PC-3 (cell line): ENCODE measurements around the gene PINLYP. TPM values are rescaled to one million over a fixed set of nuclear protein-coding genes. Genes with fewer than 3 reads are reported as not detected.

Experiments used
- ATAC-seq: fragments of 200-7000 bp; cut with Tn5 transposase; 2 replicates; pipeline ENCODE4 v1.9.1; 2020; ENCODE audit warnings: mild to moderate bottlenecking, moderate library complexity
- BruUV-seq: library from RNA; stranded (reverse); fragments of 400-500 nt; replicated peaks from 2 replicates; lab custom pipeline; 2021; lab: Mats Ljungman, UMichigan
- CTCF ChIA-PET: fragments of 300-600 bp; sonication (Branson Sonifier 250); formaldehyde crosslinking; loops from one replicate; lab custom pipeline; 2022; ENCODE audit warnings: antibody characterized with exemption; lab: Charles Lee
- POLR2A ChIA-PET: fragments of 300-600 bp; sonication (Branson Sonifier 250); formaldehyde crosslinking; loops from one replicate; lab custom pipeline; 2022; ENCODE audit warnings: antibody characterized with exemption; ENCODE audit not compliant: unreplicated experiment; lab: Charles Lee
- DNase-seq: peaks from one replicate; pipeline ENCODE4 v3.0.0-alpha.2; 2015
- H2AFZ ChIP-seq: fragments of 300-600 bp; sonication (generic); 2 replicates; pipeline ENCODE4 v1.6.0; 2016; ENCODE audit warnings: antibody characterized with exemption, low read length
- H3F3A ChIP-seq: fragments of 300-600 bp; sonication (generic); one replicate; pipeline ENCODE4 v1.6.0; 2017; ENCODE audit warnings: antibody characterized with exemption, low read length, control low read depth, mild to moderate bottlenecking; ENCODE audit not compliant: unreplicated experiment
- H3K27ac ChIP-seq: fragments of 300-600 bp; sonication (generic); 2 replicates; pipeline ENCODE4 v1.5.1; 2016; ENCODE audit warnings: mild to moderate bottlenecking, low read length
- H3K27me3 ChIP-seq: fragments of 300-600 bp; sonication (generic); 2 replicates; pipeline ENCODE4 v1.6.1; 2016; ENCODE audit warnings: low read length, mixed read lengths
- H3K36me3 ChIP-seq: fragments of 300-600 bp; sonication (generic); 2 replicates; pipeline ENCODE4 v1.6.1; 2016; ENCODE audit warnings: low read depth, mixed run types, low read length, mixed read lengths
- H3K4me1 ChIP-seq: fragments of 300-600 bp; sonication (generic); 2 replicates; pipeline ENCODE4 v1.5.1; 2016; ENCODE audit warnings: low read length; ENCODE audit not compliant: insufficient read depth
- H3K4me2 ChIP-seq: fragments of 300-600 bp; sonication (generic); 2 replicates; pipeline ENCODE4 v1.6.0; 2016; ENCODE audit warnings: low read length
- H3K4me3 ChIP-seq: fragments of 300-600 bp; sonication (generic); 2 replicates; pipeline ENCODE4 v1.5.1; 2016; ENCODE audit warnings: mild to moderate bottlenecking, low read length, mixed read lengths
- H3K79me2 ChIP-seq: fragments of 300-600 bp; sonication (generic); 2 replicates; pipeline ENCODE4 v1.6.1; 2017; ENCODE audit warnings: low read length, mixed read lengths
- H3K9ac ChIP-seq: fragments of 300-600 bp; sonication (generic); 2 replicates; pipeline ENCODE4 v1.6.0; 2016; ENCODE audit warnings: mild to moderate bottlenecking, low read length
- H3K9me2 ChIP-seq: fragments of 300-600 bp; sonication (generic); replicated peaks from 2 replicates; pipeline ENCODE4 v1.6.1; 2016; ENCODE audit warnings: mixed run types, low read length, mixed read lengths
- H3K9me3 ChIP-seq: fragments of 300-600 bp; sonication (generic); 2 replicates; pipeline ENCODE4 v1.6.1; 2016; ENCODE audit warnings: low read length, mixed read lengths
- H4K20me1 ChIP-seq: fragments of 300-600 bp; sonication (generic); 2 replicates; pipeline ENCODE4 v1.6.1; 2016; ENCODE audit warnings: low read length, mixed read lengths
- EZH2 ChIP-seq: fragments of 300-600 bp; sonication (generic); IDR thresholded peaks from one replicate; pipeline ENCODE4 v1.6.1; 2017; ENCODE audit warnings: antibody characterized with exemption, mild to moderate bottlenecking, low read length; ENCODE audit not compliant: unreplicated experiment
- EZH2phosphoT487 ChIP-seq: fragments of 300-600 bp; sonication (generic); IDR thresholded peaks from 2 replicates; pipeline ENCODE4 v1.6.1; 2018; ENCODE audit warnings: mild to moderate bottlenecking, antibody characterized with exemption, low read length, borderline replicate concordance
- intact Hi-C: fragments of 100-400 bp; cut with micrococcal nuclease; formaldehyde crosslinking; loops from 2 replicates; pipeline ENCODE4 v1.9.0; 2023
- total RNA-seq: library from RNA; depleted of rRNA; stranded (reverse); fragments of >200 nt; gene quantifications from 2 replicates; pipeline ENCODE4 v1.2.3, GENCODE V29; 2014
- TF ChIP-seq, protein P1 (sequence below): fragments of 300-600 bp; sonication (generic); conservative IDR thresholded peaks from 2 replicates; pipeline ENCODE4 v1.5.1; 2017; ENCODE audit warnings: antibody characterized with exemption, low read depth, mild to moderate bottlenecking, low read length

The PINLYP gene
- total RNA-seq, 1 experiment from 2014 or later = 0.18 TPM

DNA sequence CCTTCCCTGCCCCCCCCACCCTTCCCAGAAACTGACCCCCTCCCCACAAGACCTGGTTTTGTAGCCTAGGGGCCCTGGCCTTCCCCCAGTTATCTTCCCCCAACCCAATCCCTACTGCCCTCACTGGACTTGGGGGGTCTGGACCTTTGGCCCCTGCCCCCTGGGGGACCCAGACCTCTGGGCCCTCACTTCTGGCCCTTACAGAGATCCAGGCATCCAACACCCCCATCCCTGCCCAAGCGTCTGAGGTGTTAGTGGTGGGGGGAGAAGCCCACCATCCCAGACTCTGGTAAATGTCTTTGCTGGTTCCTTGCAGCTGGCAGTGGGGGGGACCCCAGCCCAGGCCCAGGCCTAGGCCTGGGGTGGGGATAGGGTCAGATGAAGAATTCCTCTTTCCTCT lies 47.4 kb downstream of the PINLYP start:
- no peaks in the 10 kb centered on the region for H3K36me3 ChIP-seq
- H2AFZ ChIP-seq = no peak overlapping the region
- H4K20me1 ChIP-seq = no peaks in the 10 kb centered on the region
- no peaks in the 10 kb centered on the region for H3K27me3 ChIP-seq
- ATAC-seq (no peak), DNase-seq (no peak)
- H3K9me2 ChIP-seq = no peaks in the 10 kb centered on the region
- H3K79me2 ChIP-seq = peaks cover 10% of the 10 kb centered on the region
- H3K4me3 ChIP-seq = no peak overlapping the region
- ChIA-PET POLR2A (no interaction called here), CTCF (no interaction called here)
- no peak overlapping the region for H3K27ac ChIP-seq
- intact Hi-C loops = no loop called here
- no TSS peak for BruUV-seq
- H3K4me1 ChIP-seq = peaks cover 13% of the 10 kb centered on the region
- TF ChIP-seq, protein P1, sequence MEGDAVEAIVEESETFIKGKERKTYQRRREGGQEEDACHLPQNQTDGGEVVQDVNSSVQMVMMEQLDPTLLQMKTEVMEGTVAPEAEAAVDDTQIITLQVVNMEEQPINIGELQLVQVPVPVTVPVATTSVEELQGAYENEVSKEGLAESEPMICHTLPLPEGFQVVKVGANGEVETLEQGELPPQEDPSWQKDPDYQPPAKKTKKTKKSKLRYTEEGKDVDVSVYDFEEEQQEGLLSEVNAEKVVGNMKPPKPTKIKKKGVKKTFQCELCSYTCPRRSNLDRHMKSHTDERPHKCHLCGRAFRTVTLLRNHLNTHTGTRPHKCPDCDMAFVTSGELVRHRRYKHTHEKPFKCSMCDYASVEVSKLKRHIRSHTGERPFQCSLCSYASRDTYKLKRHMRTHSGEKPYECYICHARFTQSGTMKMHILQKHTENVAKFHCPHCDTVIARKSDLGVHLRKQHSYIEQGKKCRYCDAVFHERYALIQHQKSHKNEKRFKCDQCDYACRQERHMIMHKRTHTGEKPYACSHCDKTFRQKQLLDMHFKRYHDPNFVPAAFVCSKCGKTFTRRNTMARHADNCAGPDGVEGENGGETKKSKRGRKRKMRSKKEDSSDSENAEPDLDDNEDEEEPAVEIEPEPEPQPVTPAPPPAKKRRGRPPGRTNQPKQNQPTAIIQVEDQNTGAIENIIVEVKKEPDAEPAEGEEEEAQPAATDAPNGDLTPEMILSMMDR = no peak
- TF ChIP-seq EZH2phosphoT487 (no peak), EZH2 (no peak)
- H3K9ac ChIP-seq = no peak overlapping the region
- no peaks in the 10 kb centered on the region for H3K9me3 ChIP-seq
- no peaks in the 10 kb centered on the region for H3F3A ChIP-seq
- no peak overlapping the region for H3K4me2 ChIP-seq

DNA sequence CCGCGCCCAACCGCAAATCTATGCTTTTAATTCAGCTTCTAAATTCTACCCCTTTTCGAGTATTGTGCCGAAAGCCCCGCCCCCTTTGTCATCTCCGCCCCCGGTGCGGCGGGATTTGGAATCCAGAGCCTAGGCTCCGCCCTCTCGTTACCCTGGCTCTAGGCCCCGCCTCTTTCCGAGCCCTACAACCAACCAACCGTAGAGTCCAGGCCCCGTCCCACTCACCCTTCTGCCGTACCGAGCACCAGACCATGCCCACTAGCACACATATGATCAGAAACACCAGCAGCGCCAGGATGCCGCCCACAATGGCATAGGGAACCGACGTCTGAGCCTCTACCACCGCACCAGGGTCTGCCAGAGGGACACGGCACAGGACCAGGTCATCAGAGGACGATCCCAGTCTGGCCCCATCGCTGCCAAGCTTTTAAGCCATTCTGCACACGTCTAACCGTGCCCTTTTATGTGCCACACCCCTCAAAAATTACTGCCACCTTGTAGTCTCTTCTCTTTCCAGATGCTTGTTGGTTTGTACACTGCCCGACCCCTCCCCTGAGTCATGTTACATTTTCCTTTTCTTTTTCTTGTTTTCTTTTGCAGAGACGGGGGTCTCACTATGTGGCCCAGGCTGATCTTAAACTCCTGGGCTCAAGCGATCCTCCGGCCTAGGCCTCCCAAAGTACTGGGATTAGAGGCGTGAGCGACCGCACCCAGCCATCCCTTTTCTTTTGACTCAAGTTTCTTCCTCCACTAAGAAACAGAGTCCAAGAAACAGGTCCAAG lies 48.5 kb downstream of the PINLYP start:
- H2AFZ ChIP-seq = no peak overlapping the region
- no peaks in the 10 kb centered on the region for H3K27me3 ChIP-seq
- H3K36me3 ChIP-seq = no peaks in the 10 kb centered on the region
- H3K9me2 ChIP-seq = no peaks in the 10 kb centered on the region
- H3K27ac ChIP-seq = no peak overlapping the region
- H3K79me2 ChIP-seq = peaks cover under 1% of the 10 kb centered on the region
- no peak overlapping the region for H3K4me3 ChIP-seq
- ChIA-PET CTCF (no interaction called here), POLR2A (no interaction called here)
- no peak for DNase-seq
- H3K9me3 ChIP-seq = no peaks in the 10 kb centered on the region
- intact Hi-C loops = no loop called here
- BruUV-seq = no TSS peak
- no peaks in the 10 kb centered on the region for H4K20me1 ChIP-seq
- H3K9ac ChIP-seq = no peak overlapping the region
- no peak overlapping the region for H3K4me2 ChIP-seq
- no peaks in the 10 kb centered on the region for H3F3A ChIP-seq
- H3K4me1 ChIP-seq = peaks cover 6% of the 10 kb centered on the region; the same call in 1 of the 2 replicates
- TF ChIP-seq EZH2 = no peak
- TF ChIP-seq EZH2phosphoT487 = no peak
- TF ChIP-seq, protein P1 = no peak
- no peak for ATAC-seq

DNA sequence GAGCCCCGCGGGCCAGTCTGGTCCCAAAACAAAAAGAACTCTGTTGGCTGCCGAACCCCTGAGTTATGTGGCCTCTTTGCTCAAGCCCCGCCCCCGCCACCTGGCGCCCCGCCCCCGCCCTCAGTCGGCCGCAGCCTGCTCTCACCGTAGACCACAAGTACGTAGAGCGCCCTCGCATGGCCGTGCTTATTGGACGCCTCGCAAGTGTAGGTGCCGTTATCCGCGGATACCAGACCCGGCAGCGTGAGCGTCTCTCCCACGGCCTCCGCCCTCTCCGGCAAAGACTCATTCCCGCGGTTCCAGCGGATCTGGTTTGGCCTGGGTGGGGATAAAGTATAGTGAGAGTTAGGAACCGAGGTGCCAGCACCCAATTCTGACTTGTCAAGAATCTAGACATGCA lies 49.3 kb downstream of the PINLYP start:
- Histone ChIP-seq H3K27ac (no peak overlapping the region), H3K9ac (no peak overlapping the region), H3K79me2 (no peaks in the 10 kb centered on the region), H3K4me3 (no peak overlapping the region), H3K9me3 (no peaks in the 10 kb centered on the region), H4K20me1 (no peaks in the 10 kb centered on the region), H3K4me1 (peaks cover 4% of the 10 kb centered on the region; the same call in 1 of the 2 replicates), H3K27me3 (no peaks in the 10 kb centered on the region), H3F3A (no peaks in the 10 kb centered on the region), H3K9me2 (no peaks in the 10 kb centered on the region), H3K4me2 (no peak overlapping the region), H2AFZ (no peak overlapping the region), H3K36me3 (no peaks in the 10 kb centered on the region)
- ATAC-seq (no peak), DNase-seq (no peak)
- intact Hi-C loops = no loop called here
- TF ChIP-seq, protein P1 = no peak
- TF ChIP-seq EZH2phosphoT487 (no peak), EZH2 (no peak)
- POLR2A ChIA-PET = no interaction called here
- no TSS peak for BruUV-seq
- CTCF ChIA-PET = no interaction called here
